HUDEP-2 (cell line): ENCODE measurements around the gene FIBP.
"Not testable (repeated sequence)": the region's sequence is repeated elsewhere in the genome, so short reads cannot be mapped to it uniquely, and the experiment has no call there.

Experiments
- DNase-seq, 76 experiments: peaks; one replicate each; lab custom pipeline; 2025; ENCODE audit not compliant: unreplicated experiment in 76 of 76; lab: John Stamatoyannopoulos, UW

FIBP gene

DNA sequence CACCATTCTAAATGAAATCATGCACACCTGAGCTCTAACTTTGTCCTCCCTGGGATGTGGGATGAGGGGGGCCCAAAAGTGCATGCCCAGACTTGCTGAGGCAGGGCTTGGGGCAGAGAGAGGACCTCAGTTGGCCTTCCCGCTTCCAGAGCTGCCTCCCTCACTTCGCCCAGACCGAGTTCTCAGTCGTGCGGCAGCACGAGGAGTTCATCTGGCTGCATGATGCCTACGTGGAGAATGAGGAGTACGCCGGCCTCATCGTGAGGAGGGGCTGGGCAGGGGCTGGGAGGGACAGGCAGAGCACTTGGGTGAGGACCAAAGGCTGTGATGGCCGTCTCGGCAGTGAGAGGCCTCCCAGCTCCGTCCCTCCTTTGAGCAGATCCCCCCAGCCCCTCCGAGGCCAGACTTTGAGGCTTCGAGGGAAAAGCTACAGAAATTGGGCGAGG is 38.5 kb downstream of the FIBP start:
- no peak for DNase-seq

DNA sequence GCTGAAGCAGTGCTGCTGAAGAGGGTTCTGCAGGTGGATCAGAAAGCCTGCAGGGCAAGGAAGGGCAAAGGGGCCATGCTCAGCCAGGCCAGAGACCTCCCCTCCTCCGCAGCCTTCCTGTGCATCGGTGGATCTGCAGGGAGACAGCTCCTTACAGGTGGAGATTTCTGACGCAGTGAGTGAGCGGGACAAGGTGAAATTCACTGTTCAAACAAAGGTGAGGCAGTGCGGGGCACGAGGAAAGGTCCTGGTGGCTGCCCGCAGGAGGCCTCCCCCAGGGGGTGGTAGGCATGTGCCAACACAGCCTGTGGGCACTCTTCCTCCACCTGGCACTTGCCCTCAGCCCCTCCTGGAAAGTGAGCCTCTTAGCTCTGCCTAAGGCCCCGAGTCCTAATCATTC is 38.9 kb downstream of the FIBP start:
- no peak for DNase-seq

DNA sequence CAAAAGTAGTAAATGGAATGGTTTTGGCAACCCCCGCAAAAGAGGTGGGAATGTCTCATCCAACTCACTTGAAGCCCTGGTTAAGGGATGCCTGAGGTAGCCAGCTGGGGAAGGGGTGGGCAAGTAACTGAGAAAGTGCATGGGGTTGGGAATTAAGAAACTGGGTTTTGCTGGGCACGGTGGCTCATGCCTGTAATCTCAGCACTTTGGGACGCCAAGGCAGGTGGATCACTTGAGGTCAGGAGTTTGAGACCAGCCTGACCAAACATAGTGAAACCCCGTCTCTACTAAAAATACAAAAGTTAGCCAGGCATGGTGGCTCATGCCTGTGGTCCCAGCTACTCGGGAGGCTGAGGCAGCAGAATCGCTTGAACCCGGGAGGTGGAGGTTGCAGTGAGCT is 39.6 kb downstream of the FIBP start:
- not testable (repeated sequence) for DNase-seq

DNA sequence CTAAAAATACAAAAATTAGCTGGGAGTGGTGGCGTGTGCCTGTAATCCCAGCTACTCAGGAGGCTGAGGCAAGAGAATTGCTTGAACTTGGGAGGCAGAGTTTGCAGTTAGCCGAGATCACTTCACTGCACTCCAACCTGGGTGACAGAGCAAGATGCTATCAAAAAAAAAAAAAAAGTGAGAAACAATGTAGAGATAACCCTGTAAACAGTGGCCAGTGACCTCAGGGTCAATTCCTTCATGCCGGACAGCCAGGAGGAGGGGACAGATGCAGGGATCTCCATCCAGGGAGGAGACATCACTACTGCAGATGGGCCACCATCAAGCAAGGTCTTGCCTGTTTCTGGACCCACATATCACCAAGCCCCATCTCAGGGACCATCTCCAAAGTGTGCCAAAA is 40.5 kb downstream of the FIBP start:
- no peak for DNase-seq

DNA sequence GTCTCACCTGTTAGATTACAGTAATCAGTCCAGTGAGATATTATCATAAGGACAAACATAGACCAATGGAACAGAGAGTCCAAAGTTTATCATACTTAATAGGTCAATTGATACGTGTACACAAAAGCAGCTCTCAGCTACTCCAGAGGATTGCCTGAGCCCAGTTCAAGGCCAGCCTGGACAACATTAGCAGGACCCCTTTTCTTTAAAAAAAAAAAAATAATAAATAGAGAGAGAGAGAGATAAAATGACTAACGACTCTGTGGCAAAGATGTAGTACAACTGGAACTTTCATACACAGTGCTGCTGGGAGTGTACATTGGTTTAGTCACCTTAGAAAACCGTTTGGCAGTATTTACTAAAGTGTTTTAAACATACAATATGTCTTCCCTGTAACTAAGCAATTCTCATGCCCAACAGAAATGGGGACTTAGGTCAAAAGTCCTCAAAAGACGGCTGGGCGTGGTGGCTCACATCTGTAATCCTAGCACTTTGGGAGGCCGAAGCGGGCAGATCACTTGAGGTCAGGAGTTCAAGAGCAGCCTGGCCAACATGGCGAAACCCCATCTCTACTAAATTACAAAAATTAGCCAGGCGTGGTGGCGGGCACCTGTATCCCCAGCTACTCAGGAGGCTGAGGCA is 43.9 kb downstream of the FIBP start:
- no peak for DNase-seq

DNA sequence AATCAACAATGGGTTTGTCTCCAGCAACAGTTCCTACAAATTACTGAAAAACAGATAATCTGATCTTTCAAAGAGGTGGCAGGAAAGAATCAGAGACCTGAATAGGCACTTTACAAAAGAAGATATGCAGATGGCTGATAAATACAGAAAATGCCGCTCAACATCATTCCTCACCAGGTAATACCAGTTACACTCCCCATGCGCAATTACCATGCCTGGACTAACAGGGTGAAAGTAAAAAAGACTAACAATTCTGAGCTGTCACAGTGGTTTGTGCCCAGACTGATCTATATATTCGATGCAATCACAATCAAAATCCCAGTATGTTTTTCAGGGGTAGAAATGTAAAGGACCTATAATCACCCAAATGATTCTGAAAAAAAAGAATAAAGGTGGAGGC is 44.5 kb downstream of the FIBP start:
- no peak for DNase-seq

DNA sequence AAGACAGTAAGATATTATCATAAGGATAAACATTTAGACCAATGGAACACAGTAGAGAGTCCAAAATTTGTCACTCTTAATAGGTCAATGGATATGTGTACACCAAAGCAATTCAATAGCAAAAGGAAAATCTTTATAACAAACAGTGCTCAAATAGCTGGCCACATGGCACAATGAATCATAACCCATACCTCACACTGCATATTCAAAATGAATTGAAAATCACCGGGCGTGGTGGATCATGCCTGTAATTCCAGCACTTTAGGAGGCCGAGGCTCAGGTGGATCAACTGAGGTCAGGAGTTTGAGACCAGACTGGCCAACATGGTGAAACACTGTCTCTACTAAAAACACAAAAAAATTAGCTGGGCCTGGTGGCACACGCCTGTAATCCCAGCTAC is 46.1 kb downstream of the FIBP start:
- DNase-seq: no peak

DNA sequence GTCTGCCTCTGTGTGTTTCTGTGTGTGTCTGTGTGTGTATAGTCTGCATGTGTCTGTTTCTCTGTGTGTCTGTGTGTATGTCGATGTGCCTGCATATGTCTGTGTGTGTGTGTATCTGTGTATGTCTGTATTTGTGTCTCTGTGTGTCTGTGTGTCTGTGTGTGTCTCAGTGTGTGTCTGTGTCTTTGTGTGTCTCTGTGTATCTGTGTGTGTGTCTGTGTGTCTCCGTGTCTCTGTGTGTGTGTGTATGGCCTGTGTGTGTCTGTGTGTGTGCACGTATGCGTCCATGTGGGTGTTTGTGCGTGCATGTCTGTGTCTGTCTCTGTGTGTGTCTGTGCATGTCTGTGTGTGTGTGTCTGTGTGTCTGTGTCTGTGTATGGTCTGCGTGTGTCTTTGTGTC is 54.1 kb downstream of the FIBP start:
- DNase-seq: no peak
